Measurements from ENCODE around the gene CDON.
"Not testable (repeated sequence)": the region's sequence is repeated elsewhere in the genome, so short reads cannot be mapped to it uniquely, and the experiment has no call there.

The CDON gene

DNA sequence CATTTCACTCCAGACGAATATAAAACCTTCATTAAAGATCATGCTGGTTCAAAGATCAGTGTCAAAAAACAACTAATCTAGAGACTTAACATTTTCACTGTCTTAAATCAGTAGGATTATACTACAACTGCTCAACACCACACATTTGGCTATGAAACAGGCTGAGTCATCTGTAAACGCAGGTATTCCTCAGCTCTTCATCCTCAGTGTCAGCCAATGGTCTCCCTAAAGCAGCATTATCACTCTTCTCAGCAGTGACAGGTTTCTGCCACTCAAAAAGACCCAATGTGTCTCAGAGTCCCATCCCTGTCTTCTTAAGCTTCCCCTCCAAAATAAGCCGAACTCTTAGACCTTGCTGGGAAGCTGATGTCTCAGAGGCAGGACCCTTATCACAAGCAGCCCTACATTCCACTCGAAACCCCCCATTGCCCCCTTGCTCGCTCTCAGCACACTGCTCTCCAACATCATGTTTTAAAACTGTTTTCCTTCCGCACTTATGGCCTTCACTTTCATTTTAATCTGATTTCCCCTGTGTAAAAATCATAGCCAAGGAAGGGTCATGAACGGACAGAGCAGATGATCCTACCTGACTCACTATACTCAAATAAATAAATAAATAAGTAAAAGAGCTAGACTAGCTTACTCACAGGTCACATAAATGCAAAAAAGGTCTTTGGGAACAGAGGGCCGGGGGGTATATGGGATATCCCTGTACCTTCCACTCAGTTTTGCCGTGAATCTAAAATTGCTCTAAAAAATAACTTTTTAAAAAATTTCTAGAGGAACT is 23.0 kb downstream of the CDON start:
- DNase-seq: no peak

GRCh38 chr11:126035718-126036117 is 26.9 kb downstream of the CDON start:
- DNase-seq: no peak

DNA sequence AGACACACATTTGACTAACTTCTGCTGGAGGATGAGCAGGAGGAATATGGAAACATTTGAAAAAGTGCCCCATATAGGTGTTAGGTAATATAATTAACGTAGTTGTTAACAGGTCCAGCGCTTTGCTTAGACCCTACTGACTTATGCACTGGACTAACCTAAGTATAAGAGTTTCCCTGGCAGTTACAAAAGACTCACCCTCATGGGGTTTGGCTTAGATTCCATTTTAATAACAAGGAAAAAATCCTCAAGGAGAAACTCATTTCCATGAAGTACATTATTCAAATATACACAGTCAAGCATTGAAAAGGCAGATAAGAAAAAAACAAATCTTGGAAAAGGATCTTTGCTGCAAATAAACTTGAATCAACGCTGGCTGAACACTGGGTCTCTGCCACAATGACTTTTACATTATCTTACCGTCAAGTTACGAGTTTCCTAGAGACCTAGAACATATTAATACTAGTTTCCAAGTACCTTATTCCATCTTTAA is 27.7 kb downstream of the CDON start:
- no peak for DNase-seq

- no peak for DNase-seq
These were observed 28.4 kb downstream of the CDON start for GRCh38 chr11:126034039-126034932.

- no peak for DNase-seq
These were observed 30.3 kb downstream of the CDON start for GRCh38 chr11:126032375-126032774.

DNA sequence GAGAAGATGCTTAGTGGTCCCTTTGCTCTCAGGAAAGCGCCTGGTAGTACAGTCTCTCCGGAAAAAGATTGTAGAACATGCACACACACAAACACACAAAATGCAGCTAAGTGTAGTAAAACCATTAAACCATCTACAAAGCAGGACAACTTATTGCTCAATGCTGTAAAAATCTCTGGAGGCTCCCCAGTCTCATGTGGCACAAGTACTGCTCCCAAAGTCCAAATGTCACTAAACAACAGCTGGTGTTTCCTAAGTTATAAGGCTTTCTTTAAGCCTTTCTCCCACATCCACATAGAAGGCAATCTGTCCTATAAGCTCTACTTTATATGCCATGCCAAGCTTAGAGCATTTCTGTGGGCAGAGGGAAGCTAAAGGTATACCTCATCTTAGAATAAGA is 32.9 kb downstream of the CDON start:
- peak; percentile 59 for DNase-seq

DNA sequence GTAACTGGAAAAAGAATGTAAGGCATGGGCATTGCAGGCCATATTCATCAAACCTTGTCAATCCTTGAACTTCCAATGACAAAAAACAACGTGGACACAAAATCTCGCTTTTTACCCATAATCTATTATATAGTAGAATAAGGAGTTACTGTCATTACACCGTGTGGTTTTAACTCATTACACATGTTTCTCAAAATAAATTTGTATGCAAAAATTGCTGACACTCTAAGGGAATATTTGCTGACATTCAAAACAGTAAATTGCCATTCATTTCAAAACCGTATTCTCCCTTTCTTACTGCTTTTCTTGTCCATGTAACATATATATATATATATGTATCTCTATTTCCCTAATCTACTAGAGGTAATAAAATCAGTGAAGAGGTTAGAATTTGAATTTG is 33.4 kb downstream of the CDON start:
- DNase-seq: no peak

GRCh38 chr11:126028534-126028933 is 34.1 kb downstream of the CDON start:
- DNase-seq: not testable (repeated sequence)

DNA sequence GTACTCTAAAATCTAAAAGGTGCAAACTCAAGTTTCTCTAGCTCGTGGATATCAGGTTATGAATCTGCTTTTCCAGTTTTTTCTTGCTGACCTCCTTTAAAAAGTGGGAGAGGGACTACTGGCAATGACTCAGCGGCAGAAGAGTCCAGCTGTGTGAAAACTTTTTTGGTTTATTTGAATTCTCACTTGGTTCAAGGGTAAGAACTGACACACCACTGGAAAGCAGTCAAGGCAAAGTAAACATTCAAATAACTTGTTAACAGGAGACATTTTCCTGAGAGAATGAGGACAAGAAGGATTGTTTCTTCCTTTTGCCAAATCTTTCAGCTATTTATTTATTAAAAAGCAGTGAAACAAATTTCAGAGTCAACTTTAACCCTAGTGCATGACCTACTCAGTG is 36.1 kb downstream of the CDON start:
- DNase-seq: no peak

- no peak for DNase-seq
These were observed 36.8 kb downstream of the CDON start for GRCh38 chr11:126025822-126026221.

- DNase-seq: no peak
These were observed 38.5 kb downstream of the CDON start for GRCh38 chr11:126024123-126024522.

DNA sequence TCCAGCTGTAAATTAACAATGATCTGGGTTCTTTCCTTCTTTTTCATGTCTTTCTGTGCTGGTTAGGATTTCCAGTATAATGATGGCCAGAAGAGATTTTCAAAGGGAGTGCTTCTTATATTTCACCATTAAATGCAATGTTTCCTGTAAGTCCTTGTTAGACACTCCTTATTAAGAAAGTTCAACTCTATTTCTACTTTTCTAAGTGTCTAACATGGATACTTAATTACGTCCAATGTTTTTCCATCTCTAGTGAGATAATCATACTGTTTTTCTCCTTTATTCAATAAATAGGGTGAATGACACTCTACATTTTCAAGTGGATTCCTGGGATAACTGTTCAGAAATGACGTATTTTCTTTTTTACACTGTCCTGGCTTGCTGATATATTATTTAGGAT is 49.8 kb downstream of the CDON start:
- DNase-seq: no peak

DNA sequence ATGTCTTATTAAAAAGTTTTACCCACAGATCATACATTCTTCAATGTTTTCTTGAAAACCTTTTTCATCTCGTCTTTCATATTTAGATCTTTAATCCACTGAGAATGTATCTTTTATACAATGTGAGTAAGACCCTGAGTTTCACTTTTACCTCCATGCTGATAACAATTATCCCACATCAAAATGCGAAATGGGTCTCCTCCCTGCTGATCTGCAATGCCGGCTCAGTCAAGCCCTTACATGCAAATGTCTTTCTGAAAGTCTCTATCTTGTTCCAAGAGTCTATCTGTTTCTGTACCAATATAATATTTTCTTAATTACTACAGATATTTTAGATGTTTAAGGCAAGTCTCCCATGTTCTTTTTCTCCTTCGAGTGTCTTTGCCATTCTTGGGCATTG is 50.9 kb downstream of the CDON start:
- DNase-seq: no peak

GRCh38 chr11:126011265-126011664 is 51.4 kb downstream of the CDON start:
- DNase-seq: no peak

- DNase-seq: no peak
These were observed 53.7 kb downstream of the CDON start for GRCh38 chr11:126008956-126009355.

- no peak for DNase-seq
These were observed 55.4 kb downstream of the CDON start for GRCh38 chr11:126007238-126007637.

- no peak for DNase-seq
These were observed 56.6 kb downstream of the CDON start for GRCh38 chr11:126006068-126006467.

DNA sequence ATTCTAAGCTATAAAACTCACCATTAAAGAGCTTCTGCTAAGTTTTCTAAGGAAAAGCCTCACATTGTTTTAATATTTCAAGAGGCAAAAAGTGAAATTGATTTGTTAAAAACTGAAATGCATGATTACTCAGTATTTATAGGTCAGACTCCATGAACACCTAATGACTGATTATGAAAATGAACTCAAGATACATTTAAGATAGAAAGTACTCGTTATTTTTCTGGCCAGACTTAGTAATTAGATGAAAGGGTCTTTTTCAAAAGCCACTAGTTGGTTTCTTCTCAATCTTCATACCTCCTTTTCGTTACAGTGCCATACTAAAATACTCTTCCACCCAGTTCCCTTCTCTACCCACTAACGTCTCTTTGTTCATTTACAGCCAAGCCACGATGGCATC is 60.5 kb downstream of the CDON start:
- DNase-seq: no peak

- no peak for DNase-seq
These were observed 63.3 kb downstream of the CDON start for GRCh38 chr11:125999234-125999880.

DNA sequence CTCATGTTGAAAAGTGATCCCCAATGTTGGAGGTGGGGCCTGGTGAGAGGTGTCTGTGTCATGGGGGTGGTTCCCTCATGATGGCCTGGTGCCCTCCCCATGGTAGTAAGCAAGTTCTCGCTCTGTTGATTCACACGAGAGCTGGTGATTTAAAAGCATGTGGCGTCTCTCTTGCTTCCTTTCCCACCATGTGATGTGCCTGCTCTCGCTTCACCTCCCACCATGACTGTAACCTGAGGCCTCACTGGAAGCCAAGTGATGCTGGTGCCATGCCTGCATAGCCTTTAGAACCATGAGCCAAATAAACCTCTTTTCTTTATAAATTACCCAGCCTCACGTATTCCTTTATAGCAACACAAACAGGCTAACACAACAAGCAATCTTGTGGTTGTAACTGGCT is 64.4 kb downstream of the CDON start:
- DNase-seq: no peak

DNA sequence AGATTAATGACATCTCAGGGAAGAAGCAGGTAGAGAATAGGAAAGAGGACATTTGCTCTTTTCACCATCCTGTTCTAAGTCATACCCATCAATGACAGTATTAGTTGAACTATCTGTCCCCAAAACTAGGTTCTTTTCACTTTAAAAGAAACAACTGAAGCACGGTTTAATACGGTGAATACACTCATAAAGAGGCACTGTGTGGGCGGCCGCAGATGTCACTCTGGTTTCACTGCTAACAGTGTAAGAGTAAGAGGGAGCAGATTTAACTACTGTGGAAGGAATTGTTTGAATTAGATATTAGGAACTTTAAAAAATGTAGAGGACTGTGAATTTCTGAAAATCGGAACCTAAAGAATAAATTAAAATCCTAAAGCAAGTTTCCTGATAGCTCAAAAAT is 67.4 kb downstream of the CDON start:
- no peak for DNase-seq

DNA sequence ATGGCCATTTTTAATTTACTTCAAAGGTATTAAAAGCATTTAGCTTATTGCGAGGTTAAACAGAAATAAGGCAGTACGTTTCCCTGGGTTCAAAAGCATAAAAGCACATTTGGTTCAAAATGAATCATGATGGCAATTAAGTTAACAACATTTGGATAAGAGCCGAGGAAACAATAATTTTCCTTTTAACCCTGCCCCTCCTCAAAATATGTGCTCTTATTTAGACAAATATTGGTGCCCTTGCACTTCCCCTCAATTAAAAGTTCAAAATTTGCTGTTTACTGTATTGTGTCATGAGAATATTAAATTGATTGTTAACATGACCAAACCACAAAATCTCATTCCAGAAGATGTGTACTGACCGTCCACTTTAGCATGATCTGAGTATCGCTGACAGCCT is 68.2 kb downstream of the CDON start:
- DNase-seq: no peak

- DNase-seq: no peak
These were observed 69.8 kb downstream of the CDON start for GRCh38 chr11:125992893-125993292.

DNA sequence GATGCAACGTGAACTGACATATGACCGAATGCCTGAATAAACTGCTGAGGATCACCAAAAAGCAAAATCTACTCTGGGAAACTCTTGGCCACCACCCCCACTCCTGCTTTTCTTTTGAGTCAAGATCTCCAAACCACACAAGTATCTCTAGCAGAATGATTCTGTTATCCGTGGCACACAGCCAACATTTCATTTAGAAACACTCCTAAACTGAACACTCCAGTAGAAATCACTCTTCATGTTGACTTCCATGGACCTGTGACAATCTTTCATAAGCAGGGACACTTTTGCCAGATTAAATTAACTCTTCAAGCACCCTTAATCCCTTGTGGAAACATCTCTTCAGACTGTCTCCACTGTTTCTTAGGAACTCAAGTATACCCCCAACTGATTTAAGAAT is 72.4 kb downstream of the CDON start:
- DNase-seq: peak; percentile 98

Data from NCI-H524 treated with DMSO at 0.1 percent for 48 hours (cell line).